Osteocyte (in vitro differentiated cells): ENCODE data around the gene METRN. TPM values are rescaled to one million over a fixed set of nuclear protein-coding genes. Genes with fewer than 3 reads are reported as not detected.

Experiments used
- DNase-seq: peaks from one replicate; pipeline ENCODE4 v3.0.0; 2021; ENCODE audit warnings: mixed read lengths; ENCODE audit not compliant: unreplicated experiment; ENCODE audit errors: extremely low spot score
- H3K27ac Mint-ChIP-seq: one replicate; pipeline ENCODE4 v1.8.0; 2021; ENCODE audit warnings: mild to moderate bottlenecking, mixed read lengths; ENCODE audit not compliant: unreplicated experiment
- H3K27me3 Mint-ChIP-seq: one replicate; pipeline ENCODE4 v1.8.0; 2021; ENCODE audit warnings: mixed read lengths; ENCODE audit not compliant: unreplicated experiment
- H3K36me3 Mint-ChIP-seq: one replicate; pipeline ENCODE4 v1.8.0; 2021; ENCODE audit warnings: mixed read lengths; ENCODE audit not compliant: unreplicated experiment
- H3K4me1 Mint-ChIP-seq: one replicate; pipeline ENCODE4 v1.8.0; 2021; ENCODE audit warnings: mixed read lengths; ENCODE audit not compliant: unreplicated experiment
- H3K4me3 Mint-ChIP-seq: one replicate; pipeline ENCODE4 v1.8.0; 2021; ENCODE audit warnings: mild to moderate bottlenecking, moderate library complexity, mixed read lengths; ENCODE audit not compliant: unreplicated experiment
- H3K9me3 Mint-ChIP-seq: one replicate; pipeline ENCODE4 v1.8.0; 2021; ENCODE audit warnings: mixed read lengths; ENCODE audit not compliant: unreplicated experiment
- CTCF ChIP-seq: fragments of 200-600 bp; sonication (generic); IDR thresholded peaks from 2 replicates; pipeline ENCODE4 v1.5.0; 2021; ENCODE audit warnings: antibody characterized with exemption, mild to moderate bottlenecking, moderate library complexity
- total RNA-seq: library from RNA; stranded (reverse); gene quantifications from 2 replicates; pipeline ENCODE4 v1.2.1, GENCODE V29; 2021

The METRN gene
- total RNA-seq, 1 donor from 2014 or later, result 49.7 TPM

DNA sequence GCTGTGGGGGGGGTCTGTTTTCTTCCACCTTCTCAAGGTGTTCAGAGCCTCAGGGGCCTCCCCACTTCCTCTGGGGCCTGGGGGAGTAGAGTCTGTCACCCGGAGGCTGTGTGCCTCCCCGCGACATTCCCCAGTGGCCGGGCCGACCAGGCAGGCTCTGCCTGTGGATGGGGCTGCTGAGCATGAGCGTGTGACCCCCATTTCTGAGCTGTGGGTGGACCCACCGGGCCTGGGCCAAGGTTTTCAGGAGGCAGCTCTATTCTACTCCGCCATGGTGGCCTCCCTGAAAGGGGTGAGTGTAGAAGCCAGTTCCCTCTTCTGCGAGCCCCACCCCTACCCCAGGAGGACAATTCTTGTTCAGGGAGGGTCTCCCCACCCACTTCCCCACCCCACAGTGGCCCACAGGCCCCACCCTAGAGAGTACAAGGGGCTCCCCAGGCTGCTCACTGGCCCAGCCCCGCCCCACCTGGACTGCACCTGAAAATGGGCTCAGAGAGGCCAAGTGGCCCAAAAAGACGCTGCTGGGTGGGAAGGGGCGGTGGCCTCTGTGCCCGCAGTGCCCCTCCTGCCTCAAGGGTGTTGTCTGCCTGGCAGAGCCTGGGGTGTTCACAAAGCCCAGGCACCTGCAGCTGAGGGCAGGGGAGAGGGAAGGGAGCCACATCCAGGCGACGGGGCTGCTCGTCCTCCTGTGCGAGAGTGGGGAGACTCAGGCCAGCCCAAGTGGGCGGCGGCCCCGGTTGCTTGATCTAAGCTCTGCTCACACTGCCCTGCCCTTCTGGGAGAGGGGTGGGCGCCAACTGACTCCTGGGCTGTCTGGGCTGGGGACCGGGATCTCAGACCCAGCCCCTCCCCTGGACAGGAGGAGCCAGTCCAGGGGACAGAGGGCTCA is 47.0 kb downstream of the METRN start:
- H3K27ac Mint-ChIP-seq, result no peak overlapping the region
- no peaks in the 10 kb centered on the region for H3K27me3 Mint-ChIP-seq
- no peak overlapping the region for H3K4me3 Mint-ChIP-seq
- no peaks in the 10 kb centered on the region for H3K36me3 Mint-ChIP-seq
- no peaks in the 10 kb centered on the region for H3K9me3 Mint-ChIP-seq
- DNase-seq, result no peak
- no peak for TF ChIP-seq CTCF
- H3K4me1 Mint-ChIP-seq, result peaks cover 2% of the 10 kb centered on the region

GRCh38 chr16:762595-763268 is 47.8 kb downstream of the METRN start:
- Mint-ChIP-seq H3K36me3 (no peaks in the 10 kb centered on the region), H3K9me3 (no peaks in the 10 kb centered on the region)
- no peak for DNase-seq

GRCh38 chr16:763369-764183 is 48.7 kb downstream of the METRN start:
- H3K4me1 Mint-ChIP-seq, result peaks cover 2% of the 10 kb centered on the region
- no peak for DNase-seq
- H3K36me3 Mint-ChIP-seq, result no peaks in the 10 kb centered on the region
- TF ChIP-seq CTCF, result no peak
- no peak overlapping the region for H3K27ac Mint-ChIP-seq
- no peaks in the 10 kb centered on the region for H3K9me3 Mint-ChIP-seq
- H3K4me3 Mint-ChIP-seq, result no peak overlapping the region
- H3K27me3 Mint-ChIP-seq, result no peaks in the 10 kb centered on the region

More at GRCh38 chr16:762595-763268, 47.8 kb downstream of the METRN start:
- Mint-ChIP-seq H3K27me3 (no peaks in the 10 kb centered on the region), H3K4me1 (peaks cover 2% of the 10 kb centered on the region), H3K4me3 (no peak overlapping the region), H3K27ac (no peak overlapping the region)
- no peak for TF ChIP-seq CTCF

- peaks cover 2% of the 10 kb centered on the region for H3K4me1 Mint-ChIP-seq
- no peak for DNase-seq
- H3K36me3 Mint-ChIP-seq, result no peaks in the 10 kb centered on the region
- TF ChIP-seq CTCF, result no peak
- H3K27me3 Mint-ChIP-seq, result no peaks in the 10 kb centered on the region
- no peak overlapping the region for H3K27ac Mint-ChIP-seq
- H3K4me3 Mint-ChIP-seq, result no peak overlapping the region
- no peaks in the 10 kb centered on the region for H3K9me3 Mint-ChIP-seq
Measured at GRCh38 chr16:764184-764750, 49.3 kb downstream of the METRN start.
